Spleen (tissue), 11 donors: ENCODE data around the gene PCBP3. TPM values are rescaled to one million over a fixed set of nuclear protein-coding genes. Genes with fewer than 3 reads are reported as not detected.

Experiments
- DNase-seq: peaks from one replicate; pipeline ENCODE4 v3.0.0-alpha.2; 2020
- H3K27ac ChIP-seq, 8 donors: fragments of 200-600 bp; sonication (generic) in 7 of 8; 1 replicate in 4 of 8; 2 replicates in 4 of 8; pipeline versions ENCODE4 v1.5.0 to v1.8.0; 2016 to 2021; ENCODE audit warnings: inconsistent platforms in 4 of 8, mild to moderate bottlenecking in 4 of 8, moderate library complexity in 1 of 8
- H3K27me3 ChIP-seq, 7 donors: fragments of 200-600 bp; sonication (generic) in 6 of 7; replicated peaks in 1 of 7; 1 replicate in 4 of 7; 2 replicates in 3 of 7; pipeline versions ENCODE4 v1.5.0 to v1.8.0; 2016 to 2021; ENCODE audit warnings: inconsistent platforms in 3 of 7, mild to moderate bottlenecking in 1 of 7
- H3K36me3 ChIP-seq, 6 donors: fragments of 200-600 bp; sonication (generic) in 5 of 6; 1 replicate in 4 of 6; 2 replicates in 2 of 6; pipeline versions ENCODE4 v1.5.0 to v1.8.0; 2016 to 2021; ENCODE audit warnings: inconsistent platforms in 2 of 6
- H3K4me1 ChIP-seq, 6 donors: fragments of 200-600 bp; sonication (generic) in 5 of 6; 1 replicate in 3 of 6; 2 replicates in 3 of 6; pipeline versions ENCODE4 v1.5.0 to v1.8.0; 2016 to 2021; ENCODE audit warnings: inconsistent platforms in 3 of 6
- H3K4me3 ChIP-seq, 8 donors: fragments of 200-600 bp; sonication (generic) in 7 of 8; 1 replicate in 4 of 8; 2 replicates in 4 of 8; pipeline versions ENCODE4 v1.5.0 to v1.8.0; 2016 to 2021; ENCODE audit warnings: inconsistent platforms in 4 of 8, mild to moderate bottlenecking in 4 of 8, moderate library complexity in 2 of 8
- H3K9me3 ChIP-seq, 8 donors: fragments of 200-600 bp; sonication (generic) in 7 of 8; 1 replicate in 4 of 8; 2 replicates in 4 of 8; pipeline versions ENCODE4 v1.5.0 to v1.8.0; 2016 to 2021; ENCODE audit warnings: inconsistent platforms in 4 of 8
- POLR2A ChIP-seq, 3 donors: fragments of 450-650 bp; IDR thresholded peaks; one replicate each; pipeline ENCODE4 v1.5.1; 2017; ENCODE audit warnings: antibody characterized with exemption in 3 of 3, mild to moderate bottlenecking in 1 of 3
- POLR2AphosphoS5 ChIP-seq, 3 donors: sonication (generic); formaldehyde crosslinking; IDR thresholded peaks; one replicate each; pipeline ENCODE4 v1.5.1; 2017; ENCODE audit warnings: antibody characterized with exemption in 3 of 3
- WGBS, 5 donors: extraction: QIAGEN DNeasy Blood & Tissue Kit in 3 of 5; methylation state at CpG; one replicate each; pipeline versions ENCODE4 v1.1.5 to v1.1.7; 2013 to 2018; 5-methylcytosine and 5-hydroxymethylcytosine counted together
- intact Hi-C: fragments of 100-400 bp; cut with DNase I; formaldehyde crosslinking; loops from one replicate; pipeline ENCODE4 v1.15.0; 2023; ENCODE audit warnings: low total_unique reads
- polyA plus RNA-seq, 3 donors: library from polyadenylated mRNA; stranded (reverse); fragments of 200-250 nt; gene quantifications; one replicate each; pipeline ENCODE4 v1.2.1, GENCODE V29; 2013
- total RNA-seq, 7 donors: library from RNA; depleted of rRNA in 3 of 7; stranded (reverse); fragments of >200 nt in 3 of 7; fragmentation: NEBNext Ultra II Directional in 4 of 7; extraction: Animal tissue kit (Norgen Biotek cat#: 25700) in 4 of 7; gene quantifications; one replicate each; pipeline versions ENCODE4 v1.1.0 to v1.2.1, GENCODE V29; 2016 to 2021
- TF ChIP-seq, protein P1 (sequence below), 11 experiments: fragments of 200-600 bp in 7 of 11; fragments of 450-650 bp in 4 of 11; sonication (generic) in 4 of 11; IDR thresholded peaks in 8 of 11; conservative IDR thresholded peaks in 3 of 11; 1 replicate in 7 of 11; 2 replicates in 4 of 11; pipeline versions ENCODE4 v1.4.0 to v1.8.0; 2016 to 2021; ENCODE audit warnings: antibody characterized with exemption in 11 of 11, inconsistent platforms in 4 of 11, mild to moderate bottlenecking in 1 of 11
- donor health status: healthy with polysubstance abuse.
- donor health status: DM: no; HTN: no; CAD: no; lungs with moderate emphysema.
- donor health status: DM: no; HTN: no; CAD: no.
- donor health status: Bipolar disorder and iron deficiency.
- donor health status: healthy.
- donor health status: DM: no; HTN: no; CAD: no.
- donor health status: DM: yes; HTN: yes; CAD: no.

The PCBP3 gene
- total and polyA plus RNA-seq, 10 donors = 4.2 to 31.6 (median 15.2) TPM

DNA sequence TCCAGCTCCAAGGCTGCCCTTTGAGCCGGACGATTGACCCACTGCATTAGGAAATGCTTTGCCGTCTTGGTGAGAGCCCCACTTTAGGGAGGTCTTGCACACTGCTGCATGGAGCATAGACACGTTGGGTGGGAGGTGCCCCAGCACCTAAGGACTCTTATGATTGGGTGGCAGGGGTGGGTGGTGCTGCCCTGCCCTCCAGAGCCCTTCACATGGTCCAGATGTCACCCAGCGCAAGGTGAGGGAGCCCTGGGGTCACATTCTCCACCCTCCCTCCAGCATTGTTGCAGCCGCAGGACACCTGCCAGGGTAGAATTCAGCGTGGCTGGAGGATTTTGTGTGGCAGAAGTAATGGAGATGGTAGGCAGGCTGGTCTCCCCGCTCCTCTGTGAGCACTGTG, 200.7 kb downstream of the PCBP3 start:
- no peak for DNase-seq
- WGBS, 5 donors = 82 to 92% (median 90%) methylated on average over 5 to 8 of the region's 8 CpGs
- intact Hi-C loops = loop anchor here (10.0 kb wide), 1 partner anchor 81 kb away; no protein-coding TSS in a partner anchor
- H3K4me3 ChIP-seq = no peak overlapping the region
- H3K4me1 ChIP-seq = no peaks in the 10 kb centered on the region
- H3K27ac ChIP-seq = no peak overlapping the region
- H3K9me3 ChIP-seq = peaks cover 6 to 19% (median 15%) of the 10 kb centered on the region in 8 donors
- no peak for TF ChIP-seq POLR2A (IDR thresholded peaks at IDR 0.05)
- no peak for TF ChIP-seq POLR2AphosphoS5 (IDR thresholded peaks at IDR 0.05)
- TF ChIP-seq, protein P1, sequence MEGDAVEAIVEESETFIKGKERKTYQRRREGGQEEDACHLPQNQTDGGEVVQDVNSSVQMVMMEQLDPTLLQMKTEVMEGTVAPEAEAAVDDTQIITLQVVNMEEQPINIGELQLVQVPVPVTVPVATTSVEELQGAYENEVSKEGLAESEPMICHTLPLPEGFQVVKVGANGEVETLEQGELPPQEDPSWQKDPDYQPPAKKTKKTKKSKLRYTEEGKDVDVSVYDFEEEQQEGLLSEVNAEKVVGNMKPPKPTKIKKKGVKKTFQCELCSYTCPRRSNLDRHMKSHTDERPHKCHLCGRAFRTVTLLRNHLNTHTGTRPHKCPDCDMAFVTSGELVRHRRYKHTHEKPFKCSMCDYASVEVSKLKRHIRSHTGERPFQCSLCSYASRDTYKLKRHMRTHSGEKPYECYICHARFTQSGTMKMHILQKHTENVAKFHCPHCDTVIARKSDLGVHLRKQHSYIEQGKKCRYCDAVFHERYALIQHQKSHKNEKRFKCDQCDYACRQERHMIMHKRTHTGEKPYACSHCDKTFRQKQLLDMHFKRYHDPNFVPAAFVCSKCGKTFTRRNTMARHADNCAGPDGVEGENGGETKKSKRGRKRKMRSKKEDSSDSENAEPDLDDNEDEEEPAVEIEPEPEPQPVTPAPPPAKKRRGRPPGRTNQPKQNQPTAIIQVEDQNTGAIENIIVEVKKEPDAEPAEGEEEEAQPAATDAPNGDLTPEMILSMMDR (IDR thresholded peaks at IDR 0.05 in 8 of 11, conservative IDR thresholded peaks at IDR 0.05 in 3 of 11) = no peak
- H3K27me3 ChIP-seq = no peaks in the 10 kb centered on the region
- no peaks in the 10 kb centered on the region for H3K36me3 ChIP-seq

DNA sequence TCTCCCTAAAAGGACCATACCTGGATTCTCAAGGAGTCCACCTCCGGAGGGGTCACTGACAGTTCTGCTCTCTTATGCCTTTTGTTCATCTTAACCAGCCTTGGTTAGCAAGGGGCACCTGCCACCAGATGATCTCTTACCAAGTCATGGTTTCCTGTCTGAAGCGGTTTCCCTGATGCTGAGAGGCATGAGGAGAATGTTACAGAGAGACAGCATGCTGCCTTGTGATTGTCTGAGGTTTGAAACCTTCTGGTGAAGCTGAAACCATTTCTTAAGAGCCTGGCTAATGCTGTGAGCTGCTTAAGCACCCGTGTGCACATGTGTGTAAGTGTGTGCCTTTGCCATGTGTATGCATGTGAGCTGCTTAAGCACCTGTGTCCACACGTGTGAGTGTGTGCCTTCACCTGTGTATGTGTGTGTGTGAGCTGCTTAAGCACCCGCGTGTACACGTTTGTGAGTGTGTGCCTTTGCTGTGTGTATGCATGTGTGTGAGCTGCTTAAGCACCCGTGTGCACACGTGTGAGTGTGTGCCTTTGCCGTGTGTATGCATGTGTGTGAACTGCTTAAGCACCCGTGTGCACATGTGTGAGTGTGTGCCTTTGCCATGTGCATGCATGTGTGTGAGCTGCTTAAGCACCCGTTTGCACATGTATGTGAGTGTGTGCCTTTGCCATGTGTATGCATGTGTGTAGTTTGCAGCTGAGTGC, 201.7 kb downstream of the PCBP3 start:
- no peak overlapping the region for H3K4me3 ChIP-seq
- H3K27ac ChIP-seq = no peak overlapping the region
- no peaks in the 10 kb centered on the region for H3K4me1 ChIP-seq
- 83 to 88% (median 87%) methylated on average over 12 of the region's 12 CpGs for WGBS, 5 donors
- no peaks in the 10 kb centered on the region for H3K36me3 ChIP-seq
- DNase-seq = no peak
- no peaks in the 10 kb centered on the region for H3K27me3 ChIP-seq
- TF ChIP-seq POLR2A (IDR thresholded peaks at IDR 0.05) = no peak
- TF ChIP-seq, protein P1 (IDR thresholded peaks at IDR 0.05 in 8 of 11, conservative IDR thresholded peaks at IDR 0.05 in 3 of 11) = no peak
- TF ChIP-seq POLR2AphosphoS5 (IDR thresholded peaks at IDR 0.05) = no peak
- intact Hi-C loops = loop anchor here (10.0 kb wide), 1 partner anchor 80 kb away; no protein-coding TSS in a partner anchor
- peaks cover 6 to 19% (median 15%) of the 10 kb centered on the region in 8 donors for H3K9me3 ChIP-seq

DNA sequence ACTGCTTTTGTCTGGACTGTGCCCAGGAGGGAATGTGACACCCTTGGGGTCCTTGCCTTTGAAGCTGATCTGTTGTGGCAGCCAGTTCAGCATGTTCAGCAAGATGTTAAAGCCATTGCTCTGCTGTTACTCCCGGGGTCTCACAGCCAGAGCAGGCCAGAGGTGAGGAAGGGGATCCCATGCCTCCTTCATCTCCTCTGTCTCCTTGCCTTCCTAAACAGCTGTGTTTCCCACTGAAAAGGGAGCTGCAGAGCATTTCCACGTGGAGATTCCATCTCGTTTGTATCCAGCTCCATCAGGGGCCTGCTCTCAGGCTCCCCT, 202.2 kb downstream of the PCBP3 start:
- no peaks in the 10 kb centered on the region for H3K27me3 ChIP-seq
- intact Hi-C loops = loop anchor here (10.0 kb wide), 1 partner anchor 79 kb away; no protein-coding TSS in a partner anchor
- H3K4me1 ChIP-seq = no peaks in the 10 kb centered on the region
- H3K36me3 ChIP-seq = no peaks in the 10 kb centered on the region
- DNase-seq = no peak
- no peak for TF ChIP-seq POLR2A (IDR thresholded peaks at IDR 0.05)
- no peak for TF ChIP-seq POLR2AphosphoS5 (IDR thresholded peaks at IDR 0.05)
- TF ChIP-seq, protein P1 (IDR thresholded peaks at IDR 0.05 in 8 of 11, conservative IDR thresholded peaks at IDR 0.05 in 3 of 11) = no peak
- no peak overlapping the region for H3K4me3 ChIP-seq
- WGBS, 5 donors = 61 to 75% (median 63%) methylated on average over 3 of the region's 3 CpGs
- no peak overlapping the region for H3K27ac ChIP-seq
- peaks cover 4 to 14% (median 11%) of the 10 kb centered on the region in 8 donors for H3K9me3 ChIP-seq

DNA sequence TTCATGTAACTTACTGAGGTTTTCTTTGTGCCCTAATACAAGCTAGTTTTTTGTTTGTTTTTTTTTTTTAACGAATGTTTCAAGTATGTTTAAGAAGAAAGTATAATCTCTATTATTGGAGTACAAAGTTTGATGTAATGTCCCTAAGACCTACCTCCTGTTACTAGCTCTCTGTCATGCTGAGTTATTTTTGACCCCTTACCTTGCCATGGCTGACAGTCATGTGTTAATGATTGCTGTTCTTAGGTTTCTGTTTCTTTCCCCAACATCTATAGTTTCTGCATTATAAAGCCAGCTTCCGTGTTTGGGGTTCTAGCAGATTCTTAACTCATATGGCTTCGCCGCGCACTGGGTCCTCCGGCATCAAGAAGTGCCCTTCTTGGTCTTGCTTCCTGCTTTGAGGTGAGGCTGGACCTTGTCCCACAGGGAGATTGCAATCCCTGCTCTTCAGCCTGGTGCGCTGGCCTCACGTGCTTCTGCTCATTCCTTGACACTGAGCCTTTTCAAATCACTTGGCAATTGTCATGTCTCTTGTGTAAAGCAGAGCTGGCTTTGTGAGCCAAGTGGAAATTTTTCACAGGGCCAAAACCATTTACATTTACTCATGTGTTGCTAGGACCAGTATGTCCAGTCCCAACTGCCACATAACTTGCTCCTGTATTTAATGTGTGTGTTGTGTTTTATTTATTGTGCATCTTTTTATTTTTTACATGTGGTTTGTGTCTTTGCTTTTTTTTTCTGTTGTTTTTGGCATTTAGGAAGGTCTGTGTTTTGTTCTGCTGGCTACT, 203.0 kb downstream of the PCBP3 start:
- intact Hi-C loops = loop anchor here (10.0 kb wide), 1 partner anchor 78 kb away; no protein-coding TSS in a partner anchor
- H3K27ac ChIP-seq = no peak overlapping the region
- WGBS, 5 donors = 89 to 94% (median 90%) methylated on average over 8 of the region's 8 CpGs
- no peaks in the 10 kb centered on the region for H3K36me3 ChIP-seq
- no peak overlapping the region for H3K4me3 ChIP-seq
- H3K27me3 ChIP-seq = no peaks in the 10 kb centered on the region
- TF ChIP-seq, protein P1 (IDR thresholded peaks at IDR 0.05 in 8 of 11, conservative IDR thresholded peaks at IDR 0.05 in 3 of 11) = no peak
- TF ChIP-seq POLR2A (IDR thresholded peaks at IDR 0.05) (no peak), POLR2AphosphoS5 (IDR thresholded peaks at IDR 0.05) (no peak)
- H3K4me1 ChIP-seq = no peaks in the 10 kb centered on the region
- no peak for DNase-seq
- H3K9me3 ChIP-seq = peaks cover 0 to 6% (median 3%) of the 10 kb centered on the region in 8 donors
